A549 (cell line): Measurements from ENCODE around the gene PLEKHH1. TPM values are rescaled to one million over a fixed set of nuclear protein-coding genes. Genes with fewer than 3 reads are reported as not detected.

Experiments used
- ATAC-seq, 2 experiments: fragments of 200-7000 bp in 1 of 2; fragments of >200 bp in 1 of 2; cut with Nextera tagmentation in 1 of 2; cut with Tn5 transposase in 1 of 2; 3 replicates each; pipeline versions ENCODE4 v1.8.0 to v1.9.1; 2018 to 2020; ENCODE audit warnings: mild to moderate bottlenecking in 1 of 2, moderate library complexity in 1 of 2
- CTCF ChIA-PET: fragments of 300-600 bp; sonication (Branson Sonifier 250); formaldehyde crosslinking; extraction: SDS; loops from one replicate; lab custom pipeline; 2021; ENCODE audit warnings: antibody characterized with exemption, inconsistent platforms; lab: Yijun Ruan, JAX
- POLR2A ChIA-PET: fragments of 350-600 bp; formaldehyde crosslinking; extraction: SDS; loops from one replicate; lab custom pipeline; 2021; ENCODE audit warnings: antibody characterized with exemption, inconsistent platforms; lab: Yijun Ruan, JAX
- DNase-seq, 2 experiments: peaks; one replicate each; pipeline versions ENCODE4 v3.0.0 to v3.0.0-alpha.2; 2011 to 2016; ENCODE audit warnings: low read depth in 1 of 2, low spot score in 1 of 2
- FAIRE-seq: peaks from 2 replicates; lab custom pipeline; 2011; peaks lifted over from hg19 to GRCh38; lab: Jason Lieb, UNC
- H3K27ac ChIP-seq, 2 experiments: fragments of >200 bp; sonication (Bioruptor Twin); formaldehyde crosslinking; 3 replicates each; pipeline ENCODE4 v1.5.1; 2016 to 2017
- H3K4me1 ChIP-seq: fragments of >200 bp; sonication (Bioruptor Twin); formaldehyde crosslinking; 3 replicates; pipeline ENCODE4 v1.6.1; 2016
- H3K4me2 ChIP-seq: fragments of >200 bp; sonication (Bioruptor Twin); formaldehyde crosslinking; 3 replicates; pipeline ENCODE4 v1.6.1; 2016
- H3K4me3 ChIP-seq: fragments of >200 bp; sonication (Bioruptor Twin); formaldehyde crosslinking; 3 replicates; pipeline ENCODE4 v1.5.1; 2016
- H3K9me3 ChIP-seq: fragments of >200 bp; sonication (Bioruptor Twin); formaldehyde crosslinking; 3 replicates; pipeline ENCODE4 v1.6.1; 2016
- CBX2 ChIP-seq: fragments of 200-600 bp; sonication (generic); IDR thresholded peaks from 2 replicates; pipeline ENCODE4 v1.6.1; 2016; ENCODE audit warnings: low read depth, mild to moderate bottlenecking, borderline replicate concordance
- CHD2 ChIP-seq: fragments of 150-350 bp; IDR thresholded peaks from 2 replicates; pipeline ENCODE4 v1.6.1; 2014; ENCODE audit warnings: low read length; ENCODE audit not compliant: partially characterized antibody
- EHF ChIP-seq: fragments of 250-450 bp; sonication (Bioruptor Pico); IDR thresholded peaks from 2 replicates; pipeline ENCODE4 v1.5.0; 2020; ENCODE audit warnings: mild to moderate bottlenecking
- EHMT2 ChIP-seq: fragments of 200-600 bp; sonication (generic); IDR thresholded peaks from 2 replicates; pipeline ENCODE4 v1.6.1; 2016; ENCODE audit warnings: antibody characterized with exemption, low read depth, mild to moderate bottlenecking, moderate library complexity
- ELK1 ChIP-seq: fragments of 150-350 bp; IDR thresholded peaks from 2 replicates; pipeline ENCODE4 v1.6.1; 2014; ENCODE audit warnings: low read depth, mild to moderate bottlenecking, low read length
- ESRRA ChIP-seq: fragments of 150-350 bp; IDR thresholded peaks from 2 replicates; pipeline ENCODE4 v1.6.1; 2014; ENCODE audit warnings: mild to moderate bottlenecking, low read length, borderline replicate concordance
- FOXS1 ChIP-seq: fragments of 250-450 bp; sonication (Bioruptor Pico); IDR thresholded peaks from 2 replicates; pipeline ENCODE4 v1.5.0; 2020; ENCODE audit warnings: mild to moderate bottlenecking, moderate library complexity
- GATA3 ChIP-seq: IDR thresholded peaks from 2 replicates; pipeline ENCODE4 v1.6.1; 2012; ENCODE audit warnings: borderline replicate concordance
- HEYL ChIP-seq: fragments of 250-450 bp; sonication (Bioruptor Pico); IDR thresholded peaks from 2 replicates; pipeline ENCODE4 v1.8.0; 2021; ENCODE audit warnings: mild to moderate bottlenecking, moderate library complexity
- HMGXB4 ChIP-seq: fragments of 250-450 bp; sonication (Bioruptor Pico); IDR thresholded peaks from 2 replicates; pipeline ENCODE4 v1.5.0; 2021; ENCODE audit warnings: mild to moderate bottlenecking, moderate library complexity, borderline replicate concordance
- JUN ChIP-seq, 2 experiments: fragments of >200 bp; sonication (Bioruptor Twin); formaldehyde crosslinking; IDR thresholded peaks; 2 replicates in 1 of 2; 3 replicates in 1 of 2; pipeline ENCODE4 v1.6.1; 2016 to 2017
- KDM5A ChIP-seq: fragments of 200-600 bp; sonication (generic); IDR thresholded peaks from 2 replicates; pipeline ENCODE4 v1.6.1; 2016; ENCODE audit warnings: antibody characterized with exemption, mild to moderate bottlenecking
- NFE2L2 ChIP-seq: fragments of 150-350 bp; conservative IDR thresholded peaks from 2 replicates; pipeline ENCODE4 v1.6.1; 2014; ENCODE audit warnings: low read length
- NPAS2 ChIP-seq: fragments of 250-450 bp; sonication (Bioruptor Pico); IDR thresholded peaks from 2 replicates; pipeline ENCODE4 v1.8.0; 2022; ENCODE audit warnings: mild to moderate bottlenecking, moderate library complexity, borderline replicate concordance
- PBX3 ChIP-seq: IDR thresholded peaks from 2 replicates; pipeline ENCODE4 v1.6.1; 2012
- PHF8 ChIP-seq: fragments of 200-600 bp; sonication (generic); IDR thresholded peaks from 2 replicates; pipeline ENCODE4 v1.6.1; 2016; ENCODE audit warnings: low read depth, mild to moderate bottlenecking, antibody characterized with exemption, moderate library complexity, borderline replicate concordance
- POLR2AphosphoS2 ChIP-seq: conservative IDR thresholded peaks from 2 replicates; pipeline ENCODE4 v1.6.1; 2012; ENCODE audit warnings: low read length, improper control_type of control experiment, inconsistent platforms
- RCOR1 ChIP-seq: fragments of 150-350 bp; IDR thresholded peaks from 2 replicates; pipeline ENCODE4 v1.6.1; 2014; ENCODE audit warnings: antibody characterized with exemption, low read length, low read depth
- RNF2 ChIP-seq: fragments of 200-600 bp; sonication (generic); IDR thresholded peaks from 2 replicates; pipeline ENCODE4 v1.6.1; 2016; ENCODE audit warnings: low read depth, mild to moderate bottlenecking, antibody characterized with exemption, moderate library complexity, borderline replicate concordance
- TFCP2L1 ChIP-seq: fragments of 250-450 bp; sonication (Bioruptor Pico); IDR thresholded peaks from 2 replicates; pipeline ENCODE4 v1.5.0; 2021; ENCODE audit warnings: mild to moderate bottlenecking
- TP53 ChIP-seq: fragments of 250-450 bp; sonication (Bioruptor Pico); IDR thresholded peaks from 2 replicates; pipeline ENCODE4 v1.5.0; 2021; ENCODE audit warnings: mild to moderate bottlenecking, moderate library complexity
- ZSCAN20 ChIP-seq: fragments of 250-450 bp; sonication (Bioruptor Pico); IDR thresholded peaks from 2 replicates; pipeline ENCODE4 v1.8.0; 2022; ENCODE audit warnings: mild to moderate bottlenecking, moderate library complexity
- WGBS: methylation state at CpG from one replicate; pipeline ENCODE4 v1.1.6; 2017; ENCODE audit errors: missing lambda C conversion rate; 5-methylcytosine and 5-hydroxymethylcytosine counted together
- polyA plus RNA-seq, 4 experiments: library from polyadenylated mRNA; depleted of rRNA in 3 of 4; stranded (reverse); fragments of >200 nt; fragmentation: RNase III in 1 of 4; extraction: RNeasy Plus Mini Kit Qiagen cat#74134 plus additional on column Dnase treatment in 1 of 4; gene quantifications; 2 replicates in 3 of 4; 3 replicates in 1 of 4; pipeline ENCODE4 v1.2.3, GENCODE V29; 2011 to 2017

Gene PLEKHH1
- polyA plus RNA-seq, 2 of the 4 experiments (the other 2 are of a cell fraction) = 3.5 to 5.1 TPM

DNA sequence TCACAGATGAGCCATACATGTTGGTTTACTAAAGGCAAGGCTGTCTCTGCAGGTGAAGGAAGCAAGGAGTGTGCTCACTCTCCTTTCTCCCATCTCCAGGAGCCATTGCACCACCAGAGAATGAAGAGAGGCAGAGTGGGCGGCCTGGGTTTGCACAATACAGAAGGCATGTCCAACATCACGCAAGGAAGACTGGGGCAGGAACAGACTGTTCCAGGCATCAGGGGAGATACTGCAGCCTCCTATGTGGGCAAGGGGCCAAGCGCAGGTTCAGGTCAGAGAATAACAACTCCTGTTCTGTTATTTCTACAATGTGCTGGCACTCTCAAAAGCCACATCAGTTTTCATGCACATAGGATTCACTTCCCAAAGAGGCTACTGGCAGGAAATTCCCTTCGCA, 42.9 kb upstream of the PLEKHH1 start:
- Histone ChIP-seq H3K27ac (no peak overlapping the region), H3K4me2 (no peak overlapping the region), H3K4me3 (no peak overlapping the region), H3K4me1 (no peaks in the 10 kb centered on the region), H3K9me3 (peaks cover 10% of the 10 kb centered on the region; the same call in 1 of the 3 replicates)
- TF ChIP-seq JUN (IDR thresholded peaks at IDR 0.05) (no peak), EHF (no peak), HEYL (CRISPR knock-in tag) (no peak), POLR2AphosphoS2 (no peak), HMGXB4 (CRISPR knock-in tag) (no peak), EHMT2 (no peak), TFCP2L1 (no peak), FOXS1 (CRISPR knock-in tag) (no peak), NPAS2 (no peak), PHF8 (no peak), ZSCAN20 (CRISPR knock-in tag) (no peak), KDM5A (no peak), RCOR1 (no peak)
- 79% methylated on average over 4 of the region's 4 CpGs for WGBS
- FAIRE-seq = no peak
- ChIA-PET POLR2A (no interaction called here), CTCF (interaction anchor here (0.7 to 2.2 kb wide), 2 partner anchors 17 to 22 kb away, joined by 3 to 5 read pairs; no protein-coding TSS in a partner anchor)
- DNase-seq = no peak
- no peak for ATAC-seq

- no peak for TF ChIP-seq PHF8
- no peak for TF ChIP-seq ESRRA
- no peak for TF ChIP-seq RCOR1
- TF ChIP-seq, all 56 proteins: peak for 0
- CTCF ChIA-PET = interaction anchor here (0.8 to 2.2 kb wide), 7 partner anchors 9 to 93 kb away, joined by 3 to 6 read pairs (median 4); no protein-coding TSS in a partner anchor
- H3K4me2 ChIP-seq = no peak overlapping the region
- no peaks in the 10 kb centered on the region for H3K4me1 ChIP-seq
- ATAC-seq (no peak), DNase-seq (no peak), FAIRE-seq (no peak)
- 87% methylated on average over 3 of the region's 3 CpGs for WGBS
- H3K27ac ChIP-seq = no peak overlapping the region
- H3K4me3 ChIP-seq = no peak overlapping the region
- H3K9me3 ChIP-seq = peaks cover 10% of the 10 kb centered on the region; the same call in 1 of the 3 replicates
- POLR2A ChIA-PET = no interaction called here
These were observed 41.8 kb upstream of the PLEKHH1 start for GRCh38 chr14:67491285-67491684.

GRCh38 chr14:67491741-67492507, 41.2 kb upstream of the PLEKHH1 start:
- FAIRE-seq (no peak), DNase-seq (no peak), ATAC-seq (no peak)
- H3K4me3 ChIP-seq = no peak overlapping the region
- no peak overlapping the region for H3K27ac ChIP-seq
- ChIA-PET POLR2A (no interaction called here), CTCF (interaction anchor here (0.8 to 2.2 kb wide), 9 partner anchors 9 to 92 kb away, joined by 3 to 6 read pairs (median 4); no protein-coding TSS in a partner anchor)
- no peaks in the 10 kb centered on the region for H3K4me1 ChIP-seq
- H3K9me3 ChIP-seq = peaks cover 10% of the 10 kb centered on the region; the same call in 1 of the 3 replicates
- TF ChIP-seq CBX2 = no peak
- no peak for TF ChIP-seq TP53 (CRISPR knock-in tag)
- TF ChIP-seq NPAS2 = no peak
- no peak for TF ChIP-seq PBX3
- TF ChIP-seq RCOR1 = no peak
- TF ChIP-seq RNF2 = no peak
- no peak for TF ChIP-seq GATA3
- no peak for TF ChIP-seq NFE2L2
- no peak for TF ChIP-seq CHD2
- TF ChIP-seq ELK1 = no peak
- no peak for TF ChIP-seq FOXS1 (CRISPR knock-in tag)
- no peak for TF ChIP-seq HEYL (CRISPR knock-in tag)
- no peak overlapping the region for H3K4me2 ChIP-seq
- 50% methylated on average over 9 of the region's 9 CpGs for WGBS
